Mesenteric fat pad (tissue), 1 donor: ENCODE results near the gene GSTA4. TPM values are rescaled to one million over a fixed set of nuclear protein-coding genes. Genes with fewer than 3 reads are reported as not detected.
"Not testable (repeated sequence)": the region's sequence is repeated elsewhere in the genome, so short reads cannot be mapped to it uniquely, and the experiment has no call there.

Experiments used
- DNase-seq: peaks from one replicate; pipeline ENCODE4 v3.0.0-alpha.2; 2020; ENCODE audit warnings: low spot score
- total RNA-seq: library from RNA; stranded (reverse); fragmentation: NEBNext Ultra II Directional; extraction: Animal tissue kit (Norgen Biotek cat#: 25700); gene quantifications from one replicate; pipeline ENCODE4 v1.2.1, GENCODE V29; 2021
- donor health status: DM: yes; HTN: yes; CAD: no.

GSTA4 gene
- total RNA-seq, 1 donor from 2014 or later: 20.4 TPM

DNA sequence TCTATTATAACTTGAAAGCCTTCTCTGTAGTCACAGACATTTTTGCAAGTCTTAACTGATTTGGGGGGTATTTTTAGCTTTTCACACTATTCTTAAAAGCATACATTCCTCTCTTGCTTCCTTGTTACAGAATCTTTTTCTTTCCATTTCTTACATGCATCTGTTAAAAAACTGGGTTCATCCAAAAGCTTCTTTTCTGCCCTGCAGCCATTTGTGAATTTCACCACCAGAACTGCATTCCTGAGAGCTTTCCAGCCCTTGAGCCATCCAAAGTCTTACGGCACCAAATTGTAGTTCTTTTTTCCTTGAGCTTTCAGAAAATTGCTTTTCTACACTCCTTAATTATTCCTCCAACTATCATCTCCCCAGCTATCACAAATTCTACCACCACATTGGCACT is 19.7 kb upstream of the GSTA4 start:
- no peak for DNase-seq

DNA sequence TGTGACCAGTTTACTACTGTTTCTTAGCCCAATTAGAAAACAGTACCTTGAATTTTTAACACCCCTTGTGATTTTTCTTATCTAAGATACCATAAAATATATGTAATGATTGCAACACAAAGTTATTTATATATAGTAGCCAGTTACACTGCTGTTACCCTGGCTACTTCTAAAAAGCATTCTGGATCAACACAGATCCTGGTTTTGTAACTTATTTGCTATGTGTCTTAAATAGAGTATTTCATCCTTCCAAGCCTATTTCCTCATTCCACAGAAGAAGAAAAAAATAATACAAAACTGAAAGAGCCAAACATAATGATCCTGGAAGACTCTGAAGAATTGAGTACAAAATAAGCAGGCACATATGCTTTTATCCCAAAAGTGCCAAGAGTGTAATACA is 19.0 kb upstream of the GSTA4 start:
- DNase-seq: no peak

DNA sequence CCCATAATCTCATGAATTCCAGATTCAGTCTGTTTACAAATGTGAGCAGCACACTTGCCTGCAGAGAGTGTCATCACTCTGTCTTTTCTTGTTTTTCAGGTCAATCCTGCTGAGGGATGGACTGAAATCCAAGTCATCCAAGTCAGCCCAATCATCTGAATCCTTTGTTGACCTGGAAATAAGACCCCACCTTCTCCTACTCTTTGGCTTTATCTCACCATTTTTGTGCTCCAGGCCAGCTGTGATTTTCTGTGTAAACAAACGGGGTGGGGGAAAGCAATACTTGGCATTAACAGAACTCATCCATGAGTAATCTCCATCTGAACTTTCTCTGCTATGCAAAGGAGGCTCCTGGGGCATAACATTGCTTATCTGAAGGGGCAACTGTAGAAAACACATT is 16.9 kb upstream of the GSTA4 start:
- DNase-seq: no peak

DNA sequence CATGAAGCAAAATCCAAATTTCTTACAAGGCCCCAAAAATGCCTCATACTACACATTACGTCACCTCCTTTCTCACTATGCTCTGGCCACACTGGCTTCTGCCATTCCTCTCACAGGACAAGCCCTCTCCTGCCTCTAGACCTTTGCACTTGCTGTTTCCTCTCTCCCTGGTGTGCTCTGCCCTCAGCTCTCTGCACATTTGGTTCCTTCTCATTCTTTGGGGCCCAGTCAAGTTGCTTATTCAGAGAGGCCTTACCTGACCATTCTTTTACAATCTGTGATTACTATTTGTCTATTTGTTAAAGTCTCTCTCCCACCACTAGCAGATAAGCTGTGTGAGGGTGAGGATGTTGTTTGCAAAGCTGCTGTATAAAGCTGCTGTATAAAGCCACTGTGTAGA is 15.4 kb upstream of the GSTA4 start:
- DNase-seq: no peak

DNA sequence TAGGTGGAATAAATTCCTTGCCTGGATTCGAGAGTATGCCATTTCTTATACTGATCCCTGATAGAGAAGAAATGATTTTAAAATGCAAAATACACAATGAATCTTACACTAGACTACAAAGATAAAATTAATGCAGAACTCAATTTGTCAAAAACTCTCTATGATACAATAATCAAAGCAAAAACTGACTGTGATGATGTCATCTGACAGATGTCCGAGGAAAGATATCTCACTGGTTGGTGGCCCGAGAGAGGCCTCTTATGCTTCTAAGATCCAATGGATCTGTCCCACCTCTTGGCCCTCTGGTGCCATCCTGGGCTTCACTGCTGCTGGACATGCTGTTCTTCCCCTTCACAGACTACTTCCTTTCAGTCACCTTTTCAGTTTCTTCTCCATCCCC is 14.4 kb upstream of the GSTA4 start:
- no peak for DNase-seq

DNA sequence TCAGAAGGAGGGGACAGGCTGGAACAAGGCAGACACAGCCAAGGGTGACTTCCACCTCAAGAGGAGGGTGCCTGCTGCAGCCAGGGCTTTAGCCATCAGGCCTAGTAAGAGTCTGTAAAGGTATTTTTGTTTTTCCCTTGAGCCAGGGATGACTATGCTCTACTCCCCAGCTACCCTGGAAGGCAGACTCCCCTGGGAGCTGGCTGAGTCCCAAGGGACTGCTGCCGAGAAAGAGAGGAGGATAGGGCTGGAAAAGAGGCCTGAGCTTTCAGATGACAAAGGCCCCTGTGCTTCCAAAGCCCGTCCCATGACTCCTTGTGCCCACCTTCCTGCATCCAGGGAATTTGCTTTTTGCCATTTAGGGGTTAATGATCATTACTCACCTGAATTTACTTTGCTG is 14.0 kb upstream of the GSTA4 start:
- no peak for DNase-seq

DNA sequence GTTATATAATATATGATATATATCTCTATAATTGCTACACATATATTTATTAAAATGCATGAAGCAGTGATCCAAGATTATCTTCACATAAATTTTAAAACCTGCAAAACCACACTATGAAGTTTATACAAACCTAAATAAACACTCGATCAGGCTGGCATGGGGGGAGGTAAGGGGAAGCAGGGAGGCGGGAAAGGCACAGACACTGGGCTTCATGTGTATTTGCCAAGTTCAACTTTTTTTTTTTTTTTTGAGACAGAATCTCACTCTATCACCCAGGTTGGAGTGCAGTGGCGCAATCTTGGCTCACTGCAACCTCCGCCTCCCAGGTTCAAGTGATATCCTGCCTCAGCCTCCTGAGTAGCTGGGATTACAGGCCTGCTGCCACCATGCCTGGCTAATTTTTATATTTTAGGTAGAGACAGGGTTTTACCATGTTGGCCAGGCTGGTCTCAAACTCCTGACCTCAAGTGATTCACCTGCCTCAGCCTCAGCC is 13.2 kb upstream of the GSTA4 start:
- not testable (repeated sequence) for DNase-seq

DNA sequence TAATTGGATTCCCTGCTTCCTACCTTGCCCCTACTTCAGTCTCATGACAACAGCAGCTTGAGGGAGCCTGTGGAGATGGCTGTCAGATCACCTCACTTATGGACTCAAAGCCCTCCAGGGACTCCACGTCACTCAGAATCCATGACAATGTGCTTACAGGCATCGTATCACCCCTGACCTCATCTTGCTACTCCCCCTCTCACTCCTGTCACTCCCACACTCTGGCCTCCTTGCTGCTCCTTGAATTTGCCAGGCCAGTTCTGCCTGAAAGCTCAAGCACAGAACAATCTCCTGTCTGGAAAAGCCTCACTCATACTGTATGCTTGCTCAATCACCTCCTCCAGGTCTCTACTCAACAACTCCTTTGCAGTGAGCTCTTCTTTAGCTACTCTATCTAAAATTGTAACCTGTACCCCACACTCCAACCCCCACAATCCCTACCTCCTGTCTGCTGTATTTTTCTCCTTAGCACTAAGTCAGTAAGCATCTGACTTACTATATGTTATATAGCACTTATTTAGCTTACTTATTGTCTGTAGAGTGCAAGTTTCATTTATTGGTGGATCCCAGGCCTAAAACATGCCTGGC is 10.7 kb upstream of the GSTA4 start:
- no peak for DNase-seq

DNA sequence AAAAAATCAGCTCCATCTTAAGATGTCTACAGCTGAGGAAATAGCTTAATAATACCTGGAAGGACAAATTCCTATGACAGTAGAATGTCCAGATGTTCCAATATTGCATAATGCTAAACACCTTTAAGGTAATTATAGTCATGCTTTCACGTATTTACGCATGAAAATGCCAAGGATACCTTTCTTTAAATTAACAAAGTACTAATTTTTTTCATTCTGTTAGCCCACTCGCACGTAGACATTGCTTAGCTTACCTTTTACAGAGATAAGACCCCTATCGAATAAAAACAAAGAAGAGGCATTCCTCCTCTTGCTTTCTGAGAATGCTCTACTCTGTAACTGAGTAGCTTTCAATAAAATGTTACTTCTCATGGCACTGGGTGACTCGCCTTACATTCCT is 4.4 kb upstream of the GSTA4 start:
- no peak for DNase-seq

DNA sequence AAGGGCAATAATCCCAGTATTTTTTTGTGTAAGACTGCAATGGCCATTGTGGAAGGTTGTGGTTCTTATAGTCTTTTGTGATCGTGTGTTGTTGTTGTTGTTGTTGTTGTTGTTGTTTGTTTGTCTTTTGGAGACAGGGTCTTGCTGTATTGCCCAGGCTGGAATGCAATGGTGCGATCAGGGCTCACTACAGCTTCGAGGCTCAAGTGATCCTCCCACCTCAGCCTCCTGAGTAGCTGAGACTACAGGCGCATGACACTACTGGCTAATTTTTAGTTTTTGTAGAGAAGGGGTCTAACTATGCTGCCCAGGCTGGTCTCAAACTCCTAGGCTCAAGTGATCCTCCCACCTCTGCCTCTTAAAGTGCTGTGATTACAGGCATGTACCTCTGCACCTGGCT is 3.5 kb upstream of the GSTA4 start:
- no peak for DNase-seq

DNA sequence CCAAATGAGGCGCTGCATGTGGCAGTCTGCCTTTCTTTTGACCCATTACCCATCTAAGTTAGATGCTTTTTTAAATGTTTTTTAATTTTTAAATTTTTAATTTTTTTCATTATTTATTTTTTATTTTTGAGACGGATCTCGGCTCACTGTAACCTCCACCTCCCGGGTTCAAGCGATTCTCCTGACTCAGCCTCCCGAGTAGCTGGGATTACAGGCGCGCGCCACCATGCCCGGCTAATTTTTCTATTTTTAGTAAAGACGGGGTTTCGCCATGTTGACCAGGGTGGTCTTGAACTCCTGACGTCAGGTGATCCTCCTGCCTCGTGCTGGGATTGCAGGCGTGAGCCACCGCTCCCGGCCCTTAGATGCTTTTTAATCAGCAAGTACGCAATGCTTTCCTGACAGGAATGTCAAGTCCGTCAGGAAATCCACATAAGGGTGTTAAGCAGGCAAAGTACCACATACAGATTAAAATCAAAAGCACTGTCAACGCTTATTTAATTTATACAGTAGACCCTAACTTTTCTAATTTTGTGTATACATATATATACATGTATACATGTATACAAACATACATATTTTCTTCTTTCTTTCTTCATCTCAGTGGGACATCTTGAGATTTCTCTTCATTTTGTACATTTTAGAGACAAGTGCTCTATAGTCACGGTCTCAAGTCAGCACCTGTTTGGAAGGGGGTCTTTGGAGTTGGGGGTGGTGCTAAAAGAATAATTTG is 995 bp upstream of the GSTA4 start:
- no peak for DNase-seq

DNA sequence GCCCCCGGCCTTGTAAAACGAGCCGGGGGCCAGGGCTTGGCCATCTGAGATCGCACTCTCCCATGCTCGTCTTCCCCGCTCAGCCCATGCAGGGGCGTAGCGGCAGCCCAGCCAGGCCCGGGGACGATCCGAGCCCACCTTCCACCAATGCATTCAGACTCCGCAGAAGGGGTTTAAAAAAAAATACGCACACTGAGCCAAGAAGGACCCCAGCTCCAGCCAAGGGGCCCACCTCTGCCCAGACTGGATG is 320 bp downstream of the GSTA4 start:
- no peak for DNase-seq

DNA sequence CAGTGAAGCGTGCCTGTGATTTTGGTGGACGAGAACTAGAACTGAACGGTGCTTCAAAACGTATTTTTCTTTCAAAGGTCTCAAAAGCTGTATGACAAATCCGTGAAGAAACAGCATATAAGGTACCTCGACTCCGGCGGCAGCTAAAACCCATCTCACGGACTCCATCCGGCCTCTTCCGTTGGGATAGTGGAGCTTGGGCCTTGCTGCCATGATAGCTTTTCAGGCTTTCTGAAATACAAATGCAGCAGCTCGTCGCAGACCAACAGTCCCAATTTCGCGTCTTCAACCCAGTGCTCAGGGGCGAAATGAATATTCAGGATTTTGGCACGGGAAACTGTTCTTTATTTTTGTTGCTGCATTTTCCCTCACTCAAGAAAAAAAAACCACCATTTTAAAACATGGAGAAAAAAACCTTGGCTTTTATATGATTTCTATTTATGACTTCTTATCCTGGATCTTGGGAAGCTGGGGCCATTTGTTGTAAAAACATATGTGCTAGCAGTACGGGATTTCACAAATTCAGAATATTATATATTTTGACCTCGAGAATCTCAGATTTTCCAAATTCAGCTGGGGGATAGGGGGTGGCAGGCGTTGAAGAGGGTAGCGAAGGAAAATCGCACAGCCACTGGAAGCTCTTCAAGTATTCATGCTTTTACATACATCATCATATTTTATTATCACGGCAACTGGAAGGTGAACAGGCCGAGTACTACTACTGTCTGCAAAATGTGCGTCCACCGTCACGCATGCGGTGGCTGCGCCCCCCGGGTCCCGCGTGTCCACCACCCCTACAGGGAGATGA is 849 bp downstream of the GSTA4 start:
- DNase-seq: no peak

DNA sequence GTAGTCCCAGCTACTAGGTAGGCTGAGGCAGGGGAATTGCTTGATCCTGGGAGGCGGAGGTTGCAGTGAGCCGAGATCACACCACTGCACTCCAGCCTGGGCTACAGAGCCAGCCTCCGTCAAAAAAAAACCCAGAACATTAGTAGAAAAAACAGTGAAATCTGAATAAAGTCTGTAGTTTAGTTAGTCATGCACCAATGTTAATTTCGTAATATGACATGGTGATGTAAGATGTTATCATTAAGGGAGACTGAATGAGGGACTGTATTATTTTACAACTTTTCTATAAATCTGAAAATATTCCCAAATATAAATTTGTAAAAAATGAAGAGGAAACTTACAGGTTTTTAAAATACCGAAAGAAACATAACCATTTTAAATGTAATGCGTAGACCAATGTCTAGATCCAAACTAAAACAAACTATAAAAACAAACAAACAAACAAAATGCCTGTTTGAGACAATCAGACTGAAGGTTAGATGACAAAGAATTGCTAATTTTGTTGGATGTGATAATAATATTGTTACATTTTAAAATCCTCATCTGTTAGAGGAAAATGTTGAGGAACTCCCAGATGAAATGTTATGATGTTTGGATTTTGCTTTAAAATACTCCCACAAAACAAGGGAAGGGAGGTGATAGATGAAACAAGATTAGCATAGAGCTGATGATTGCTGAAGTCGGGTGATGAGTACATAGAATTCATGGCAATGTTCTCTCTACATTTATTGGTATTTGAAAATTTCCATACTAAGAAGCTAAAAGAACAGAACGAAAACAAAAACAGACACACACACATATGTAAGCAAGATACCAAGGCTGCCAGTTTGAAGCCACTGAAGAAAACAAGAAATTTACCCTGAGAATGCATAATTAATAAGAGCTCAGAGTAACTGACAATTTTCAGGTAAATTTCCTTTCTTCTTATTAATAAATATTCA is 1.8 kb downstream of the GSTA4 start:
- DNase-seq: no peak

DNA sequence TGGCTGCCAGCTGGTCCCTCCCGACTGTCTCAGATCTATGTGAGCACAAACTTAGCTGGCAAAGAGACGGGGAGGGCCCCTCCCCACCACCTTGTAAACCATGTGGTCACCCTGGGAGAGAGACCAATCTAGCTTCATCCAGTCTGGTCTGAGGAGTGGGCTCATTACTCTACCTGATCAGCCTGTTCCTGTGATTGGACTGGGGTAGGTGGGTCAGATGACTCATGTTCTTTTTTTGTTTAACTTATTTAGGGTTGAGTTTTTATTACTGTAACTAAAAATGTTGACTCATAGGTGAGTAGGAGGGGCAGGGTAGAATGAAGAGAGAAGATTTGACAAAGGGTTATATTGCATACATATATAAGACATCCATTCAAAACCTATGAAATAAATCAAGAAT is 4.7 kb downstream of the GSTA4 start:
- DNase-seq: no peak

DNA sequence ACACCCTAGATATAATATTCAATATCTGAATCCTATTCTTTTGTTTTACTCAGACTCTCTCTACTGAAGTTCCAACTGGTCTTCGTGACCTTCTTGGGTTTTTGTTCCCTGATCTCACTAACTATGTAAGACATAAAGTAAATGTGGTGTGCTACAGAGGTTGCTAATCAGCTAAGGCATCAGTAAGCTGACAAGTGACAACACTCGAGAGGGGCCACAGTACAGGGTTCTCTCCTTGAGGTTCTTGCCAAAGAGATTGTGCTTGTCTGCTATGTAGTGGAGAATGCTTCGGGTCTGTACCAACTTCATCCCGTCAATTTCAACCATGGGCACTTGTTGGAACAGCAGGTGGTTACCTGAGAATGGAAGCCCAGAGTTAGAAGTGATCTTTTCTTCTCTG is 9.9 kb downstream of the GSTA4 start:
- DNase-seq: no peak

DNA sequence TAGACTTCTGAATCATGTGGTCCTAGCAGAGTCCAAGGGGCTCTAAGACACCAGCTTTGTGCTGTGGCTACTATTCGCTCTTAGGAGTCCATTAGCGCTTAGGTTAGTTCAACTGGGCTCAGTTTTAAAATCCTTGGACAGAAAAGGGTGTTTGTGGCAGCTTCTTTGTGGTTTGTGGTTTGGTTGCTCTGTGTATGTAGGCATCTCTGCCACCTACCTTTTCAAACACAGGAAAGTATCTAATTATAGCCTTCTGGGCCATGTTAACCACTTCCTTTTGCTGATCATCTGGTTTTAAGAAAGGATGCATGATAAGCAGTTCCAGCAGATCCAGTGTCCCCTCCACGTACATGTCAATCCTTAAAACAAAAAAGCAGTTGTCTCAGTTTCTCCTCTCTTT is 10.8 kb downstream of the GSTA4 start:
- DNase-seq: no peak

DNA sequence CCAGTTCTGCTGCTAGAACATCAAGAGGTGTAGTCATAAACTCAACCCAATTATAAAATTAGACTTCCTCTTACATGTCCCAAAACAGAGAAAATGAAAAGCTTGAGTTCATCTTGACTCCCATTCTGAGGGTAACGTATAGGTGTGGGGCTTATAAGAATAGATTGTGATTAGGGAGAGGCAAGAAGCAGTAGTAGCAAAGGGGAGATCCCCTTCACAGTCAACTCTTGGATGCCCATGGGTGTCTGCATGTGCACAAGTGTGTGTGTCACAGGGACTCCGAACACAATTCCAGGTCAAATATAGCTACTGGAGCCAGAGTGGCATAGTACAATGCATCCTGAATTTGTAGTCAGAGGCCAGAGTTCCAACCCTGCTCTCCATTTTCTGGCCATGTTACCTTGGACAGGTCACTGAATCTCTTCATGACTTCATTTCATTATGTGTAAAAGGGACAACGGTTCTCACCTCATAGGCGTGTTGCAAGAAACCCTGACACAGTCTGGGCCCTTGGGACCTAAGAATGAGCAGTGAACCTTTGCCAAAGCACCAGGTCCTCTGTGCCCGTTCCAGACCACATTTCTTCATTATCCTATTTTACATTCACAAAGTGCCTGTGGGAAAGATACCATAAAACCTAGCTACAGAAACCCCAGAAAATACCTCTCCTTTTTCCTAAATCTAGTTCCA is 11.8 kb downstream of the GSTA4 start:
- DNase-seq: no peak

DNA sequence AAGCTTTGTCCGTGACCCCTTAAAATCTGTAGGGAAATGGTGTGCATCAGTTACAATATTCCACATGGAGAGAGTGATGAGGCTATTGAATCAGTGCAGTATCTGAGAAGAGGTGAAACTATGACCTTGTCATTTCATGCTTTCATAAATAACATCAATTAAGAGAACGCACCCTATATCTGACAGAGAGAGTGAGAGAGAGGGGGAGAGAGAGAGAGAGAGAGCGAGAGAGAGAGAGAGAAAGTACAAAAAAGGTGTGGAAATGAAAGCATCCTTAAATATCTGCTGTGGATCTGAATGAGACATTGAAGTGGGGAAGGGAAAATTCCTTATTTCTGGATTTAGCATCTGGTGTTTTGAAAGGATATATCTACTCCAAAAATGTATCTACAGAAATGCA is 12.4 kb downstream of the GSTA4 start:
- DNase-seq: no peak

DNA sequence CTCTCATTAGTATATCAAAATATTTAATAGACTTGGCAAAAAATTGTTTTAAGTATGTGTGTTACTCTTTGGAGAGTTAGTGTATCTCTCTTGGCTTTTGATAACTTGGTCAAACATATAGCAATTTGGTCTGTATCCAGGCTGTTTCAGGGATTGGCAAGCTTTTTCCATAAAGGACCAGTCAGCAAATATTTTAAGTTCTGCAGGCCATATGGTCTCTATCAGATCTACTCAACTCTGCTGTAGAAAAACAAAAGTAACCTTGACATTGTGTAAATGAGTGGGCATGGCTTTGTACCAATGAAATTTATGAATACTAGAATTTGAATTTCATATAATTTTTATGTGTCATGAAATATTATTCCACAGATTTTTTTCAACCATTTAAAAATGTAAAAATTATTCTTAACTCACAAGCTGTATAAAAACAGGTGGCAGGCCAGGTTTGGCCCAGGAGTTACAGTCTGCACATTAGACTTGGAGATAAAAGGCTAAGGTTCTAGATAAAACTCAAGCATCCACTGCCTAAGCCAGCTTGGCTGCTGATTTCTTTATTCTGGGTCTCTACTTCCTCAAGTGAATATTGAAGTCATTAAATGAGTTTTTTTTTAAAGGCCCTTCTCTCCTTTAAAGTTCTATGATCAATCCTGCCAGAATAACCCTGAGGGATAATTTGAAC is 13.7 kb downstream of the GSTA4 start:
- no peak for DNase-seq
